Jurkat, Clone E6-1 (cell line): ENCODE data around the gene KXD1.
"Not testable (repeated sequence)": the region's sequence is repeated elsewhere in the genome, so short reads cannot be mapped to it uniquely, and the experiment has no call there.

Source experiments
- DNase-seq: peaks from one replicate; pipeline ENCODE4 v3.0.0-alpha.2; 2011; ENCODE audit warnings: low read depth, low spot score
- H3K4me3 ChIP-seq: 2 replicates; pipeline ENCODE4 v1.5.1; 2011; ENCODE audit warnings: mild to moderate bottlenecking, low read length, control low read depth, moderate library complexity

KXD1 gene

GRCh38 chr19:18571564-18572344, 14.1 kb downstream of the KXD1 start, which contains the start of gene UBA52:
TSS of gene UBA52 (plus strand) at chr19:18571857. CDS start at chr19:18573301, 1,444 bp downstream.
- peak; percentile 94 for DNase-seq
- H3K4me3 ChIP-seq = peak within 1 kb of the TSS; percentile 99

DNA sequence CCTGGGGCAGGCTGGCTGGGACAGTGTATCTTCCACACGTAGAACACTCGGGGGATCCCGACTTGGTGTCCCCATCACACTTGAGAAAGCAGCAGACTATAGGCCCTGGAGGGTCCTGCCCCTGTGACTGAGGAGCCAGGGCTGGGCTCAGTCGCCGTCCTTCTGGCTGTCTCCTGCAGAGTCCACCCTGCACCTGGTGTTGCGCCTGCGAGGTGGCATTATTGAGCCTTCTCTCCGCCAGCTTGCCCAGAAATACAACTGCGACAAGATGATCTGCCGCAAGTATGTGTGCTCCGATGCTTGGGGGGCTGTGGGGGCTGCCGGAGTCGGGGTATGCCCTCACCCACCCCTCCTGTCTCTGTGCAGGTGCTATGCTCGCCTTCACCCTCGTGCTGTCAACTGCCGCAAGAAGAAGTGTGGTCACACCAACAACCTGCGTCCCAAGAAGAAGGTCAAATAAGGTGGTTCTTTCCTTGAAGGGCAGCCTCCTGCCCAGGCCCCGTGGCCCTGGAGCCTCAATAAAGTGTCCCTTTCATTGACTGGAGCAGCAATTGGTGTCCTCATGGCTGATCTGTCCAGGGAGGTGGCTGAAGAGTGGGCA, 17.1 kb downstream of the KXD1 start:
- no peak for DNase-seq

GRCh38 chr19:18576383-18576782, 18.7 kb downstream of the KXD1 start:
- no peak overlapping the region for H3K4me3 ChIP-seq
- no peak for DNase-seq

More for the DNA sequence above, 17.1 kb downstream of the KXD1 start:
- H3K4me3 ChIP-seq = no peak overlapping the region

- no peak overlapping the region for H3K4me3 ChIP-seq
- no peak for DNase-seq
These were observed 19.8 kb downstream of the KXD1 start for GRCh38 chr19:18577365-18577914.

DNA sequence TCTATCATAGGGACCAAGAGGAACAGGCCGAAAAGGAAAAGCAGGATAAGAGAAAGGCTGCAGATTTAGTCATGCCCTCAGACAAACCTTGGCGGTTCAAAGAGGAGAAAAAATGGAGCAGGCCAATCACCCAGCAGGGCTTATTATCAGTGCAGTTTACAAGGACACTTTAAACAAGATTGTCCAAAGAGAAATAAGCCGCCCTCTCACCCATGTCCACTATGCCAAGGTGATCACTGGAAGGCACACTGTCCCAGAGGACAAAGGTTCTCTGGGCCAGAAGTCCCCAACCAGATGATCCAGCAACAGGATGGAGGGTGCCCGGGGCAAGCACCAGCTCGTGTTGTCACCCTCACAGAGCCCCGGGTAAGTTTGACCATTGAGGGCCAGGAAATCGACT, 22.6 kb downstream of the KXD1 start:
- DNase-seq = no peak

GRCh38 chr19:18586306-18586705, 28.6 kb downstream of the KXD1 start:
- H3K4me3 ChIP-seq = no peak overlapping the region
- no peak for DNase-seq

More for the DNA sequence above, 22.6 kb downstream of the KXD1 start:
- no peak overlapping the region for H3K4me3 ChIP-seq

GRCh38 chr19:18587561-18587960, 29.9 kb downstream of the KXD1 start:
- DNase-seq = no peak
- peak overlapping the region; percentile 72 for H3K4me3 ChIP-seq

DNA sequence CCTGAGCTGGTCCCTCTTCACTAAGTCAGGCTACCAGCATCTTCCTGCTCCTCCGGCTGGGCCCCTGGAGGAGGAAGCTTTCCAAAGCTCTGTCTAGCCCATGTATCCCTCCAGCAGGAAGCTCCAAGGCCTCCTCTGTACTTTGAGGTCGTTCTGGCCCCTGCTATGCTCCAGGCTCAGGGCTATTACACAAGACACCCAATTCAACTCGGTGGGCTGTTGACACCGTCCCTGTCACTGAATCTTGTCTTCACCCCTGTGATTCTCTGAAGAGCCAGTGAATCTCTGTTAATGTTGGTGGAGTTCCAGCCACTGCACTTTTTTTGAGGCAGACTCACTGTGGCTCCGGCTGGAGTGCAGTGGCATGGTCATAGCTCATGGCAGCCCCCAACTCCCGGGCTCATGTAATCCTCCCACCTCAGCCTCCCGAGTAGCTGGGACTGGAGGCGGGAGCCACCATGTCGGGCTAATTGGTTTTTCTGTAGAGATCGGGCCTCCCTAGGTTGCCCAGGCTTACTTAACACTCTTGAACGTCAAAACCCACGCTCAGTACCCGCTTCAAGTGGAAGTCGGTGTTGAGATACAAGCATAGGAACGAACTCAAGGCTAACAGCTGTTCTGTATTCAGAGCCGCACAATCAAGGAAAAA, 30.4 kb downstream of the KXD1 start:
- peak overlapping the region; percentile 72 for H3K4me3 ChIP-seq
- DNase-seq = peak; percentile 48

GRCh38 chr19:18588611-18589379, 31.1 kb downstream of the KXD1 start, which contains the start of gene REX1BD:
TSS of gene REX1BD (plus strand) at chr19:18588798. CDS start at chr19:18588802, 4 bp downstream.
- peak; percentile 88 for DNase-seq
- peak within 1 kb of the TSS; percentile 72 for H3K4me3 ChIP-seq

GRCh38 chr19:18589380-18590272, 32.0 kb downstream of the KXD1 start:
- peak overlapping the region; percentile 72 for H3K4me3 ChIP-seq
- DNase-seq = no peak

DNA sequence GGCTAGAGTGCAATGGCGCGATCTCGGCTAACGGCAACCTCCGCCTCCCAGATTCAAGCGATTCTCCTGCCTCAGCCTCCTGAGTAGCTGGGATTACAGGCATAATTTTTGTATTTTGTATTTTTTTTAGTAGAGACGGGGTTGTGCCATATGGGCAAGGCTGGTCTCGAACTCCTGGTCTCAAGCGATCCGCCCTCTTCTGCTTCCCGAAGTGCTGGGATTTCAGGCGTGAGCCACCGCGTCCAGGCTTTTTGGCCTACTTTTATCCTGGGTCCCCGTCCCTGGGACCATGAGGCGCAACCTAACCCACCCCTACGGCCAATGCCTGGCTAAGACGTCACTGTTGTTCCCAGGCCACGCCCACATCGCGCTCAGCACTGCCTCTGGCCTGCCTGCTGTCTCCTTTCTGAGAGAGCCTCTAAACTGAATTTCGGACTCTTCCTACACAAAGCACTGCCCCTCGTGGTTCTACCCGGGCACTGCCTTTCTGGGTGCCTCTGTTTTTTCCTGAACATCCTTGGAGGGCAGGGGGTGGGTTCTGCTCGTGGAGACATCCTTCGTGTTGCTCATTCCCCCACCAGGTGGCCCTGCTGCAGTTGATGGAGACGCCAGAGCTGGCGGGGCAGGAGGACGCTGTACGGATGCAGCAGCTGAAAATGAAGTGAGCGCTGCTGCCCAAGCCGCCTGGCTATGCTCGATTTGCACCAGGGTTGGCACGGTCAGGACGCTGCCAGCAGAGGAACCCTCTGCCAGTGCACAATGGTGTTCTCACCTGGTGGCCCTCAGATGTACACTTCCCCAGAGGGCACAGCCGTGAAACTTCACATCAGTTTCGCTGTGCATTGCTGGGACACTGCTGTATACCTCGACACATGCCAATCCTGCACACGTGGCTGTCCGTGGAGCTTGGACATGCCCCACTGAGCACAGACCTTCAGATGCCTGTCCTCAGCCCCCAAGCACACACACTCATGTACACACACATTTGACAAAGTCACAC, 32.9 kb downstream of the KXD1 start:
- H3K4me3 ChIP-seq = no peak overlapping the region
- peak; percentile 33 for DNase-seq

- H3K4me3 ChIP-seq = no peak overlapping the region
- no peak for DNase-seq
These were observed 34.2 kb downstream of the KXD1 start for GRCh38 chr19:18591735-18592385.

- not testable (repeated sequence) for H3K4me3 ChIP-seq, DNase-seq
These were observed 35.1 kb downstream of the KXD1 start for GRCh38 chr19:18592732-18593131.

GRCh38 chr19:18593367-18594095, 35.9 kb downstream of the KXD1 start:
- H3K4me3 ChIP-seq = no peak overlapping the region; the same call in 1 of the 2 replicates
- no peak for DNase-seq

- DNase-seq = peak; percentile 28
- H3K4me3 ChIP-seq = peak overlapping the region; percentile 42
These were observed 36.6 kb downstream of the KXD1 start for GRCh38 chr19:18594096-18594823.
